ENCODE results near the gene KLHL9.

The KLHL9 gene

GRCh38 chr9:21317956-21318923 lies 17.0 kb downstream of the KLHL9 start:
- peak; percentile 10 for DNase-seq

DNA sequence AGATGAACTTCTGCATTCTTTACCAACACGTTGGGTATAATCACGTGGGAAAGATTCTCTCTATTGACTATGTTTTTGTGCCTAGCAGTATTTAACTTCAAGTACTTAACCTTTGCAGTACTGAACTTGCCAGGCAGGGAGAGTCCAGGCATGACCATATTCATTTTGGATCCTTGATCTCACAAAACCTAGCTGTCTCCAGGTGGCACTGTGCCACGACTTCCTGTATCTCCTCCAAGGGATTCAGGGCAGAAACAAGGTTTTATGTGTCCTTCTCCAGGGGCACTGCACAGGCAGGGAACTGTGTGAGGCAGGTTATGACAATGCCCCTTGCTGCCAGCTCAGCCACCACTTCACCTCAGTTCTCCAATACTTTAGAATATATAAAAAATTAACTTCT lies 18.3 kb downstream of the KLHL9 start:
- no peak for DNase-seq

GRCh38 chr9:21316032-21316842 lies 19.0 kb downstream of the KLHL9 start:
- no peak for DNase-seq

- no peak for DNase-seq
Observed at GRCh38 chr9:21314152-21314551, 21.1 kb downstream of the KLHL9 start.

- DNase-seq = no peak
Observed at GRCh38 chr9:21311889-21312288, 23.3 kb downstream of the KLHL9 start.

GRCh38 chr9:21305213-21305612 lies 30.0 kb downstream of the KLHL9 start, which contains the start of gene IFNA5:
IFNA5 (minus strand) TSS chr9:21305313; CDS start chr9:21305256, 57 bp downstream.
- DNase-seq = no peak

DNA sequence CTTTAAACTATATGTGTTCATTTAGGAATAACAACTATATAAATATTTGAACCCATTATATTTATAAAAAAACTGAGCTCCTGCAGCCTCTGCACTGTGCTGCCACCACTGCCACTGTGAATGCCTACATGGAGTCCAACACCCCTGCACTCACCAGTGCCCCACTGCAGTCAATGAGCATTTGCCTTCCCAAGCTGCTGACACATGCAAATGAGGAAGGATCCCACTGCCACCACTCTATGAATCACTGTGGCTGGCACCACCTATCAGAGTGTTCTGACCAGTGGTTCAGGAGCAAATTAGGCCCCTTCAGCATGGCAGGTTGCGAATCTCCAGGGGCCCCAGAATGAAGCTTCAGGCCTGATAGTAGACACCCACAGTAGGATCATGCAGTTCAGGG lies 39.2 kb downstream of the KLHL9 start:
- DNase-seq = no peak

DNA sequence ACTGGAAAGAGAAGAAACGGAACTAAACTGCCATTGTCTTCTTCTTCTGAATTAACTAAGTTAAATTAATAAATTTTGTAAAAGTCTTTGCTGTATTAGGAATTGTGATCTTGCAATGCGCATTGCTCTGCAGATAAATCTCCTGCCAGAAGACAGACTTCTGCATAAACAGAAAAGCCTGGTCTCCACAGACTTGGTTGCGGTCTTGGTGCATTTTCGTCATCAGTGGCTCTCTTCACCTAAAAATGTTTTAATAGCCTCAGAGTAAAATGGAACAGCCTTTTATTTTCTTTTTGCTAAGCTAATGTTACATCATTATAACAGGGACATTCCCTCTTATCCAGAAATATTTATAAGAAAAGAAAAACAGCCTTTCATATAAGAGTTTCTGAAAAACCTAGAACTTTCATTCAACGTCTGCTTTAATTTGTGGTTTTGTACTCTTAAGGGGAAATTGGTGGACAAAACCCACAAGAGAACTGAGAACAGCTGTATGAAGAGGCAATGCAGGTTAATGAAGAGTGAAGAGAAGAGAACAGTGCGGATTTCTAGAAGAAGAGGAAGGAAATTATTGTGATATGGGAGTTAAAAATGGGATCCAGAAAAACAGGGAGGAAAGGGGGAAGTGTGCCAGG lies 40.2 kb downstream of the KLHL9 start:
- no peak for DNase-seq

DNA sequence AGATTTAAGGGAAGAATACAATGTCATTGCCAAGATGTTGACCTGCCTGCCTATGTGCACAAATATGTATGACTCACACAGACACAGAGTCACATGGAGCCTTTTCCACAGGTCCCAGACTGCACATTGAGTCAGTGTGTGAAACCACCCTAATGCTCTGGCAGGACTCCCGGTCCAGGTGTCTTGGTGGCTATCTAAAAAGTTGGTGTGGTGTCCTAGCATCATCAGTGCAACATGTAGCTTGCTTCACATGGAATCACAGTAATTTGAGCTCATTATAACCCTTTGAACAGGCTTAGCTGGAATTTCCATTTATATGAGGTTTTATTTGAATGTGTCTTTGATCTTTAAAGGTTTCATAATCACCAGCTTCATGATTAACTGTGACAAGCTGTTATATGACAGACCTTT lies 40.8 kb downstream of the KLHL9 start:
- no peak for DNase-seq

- DNase-seq = no peak
Observed at GRCh38 chr9:21289848-21290247, 45.4 kb downstream of the KLHL9 start.

DNA sequence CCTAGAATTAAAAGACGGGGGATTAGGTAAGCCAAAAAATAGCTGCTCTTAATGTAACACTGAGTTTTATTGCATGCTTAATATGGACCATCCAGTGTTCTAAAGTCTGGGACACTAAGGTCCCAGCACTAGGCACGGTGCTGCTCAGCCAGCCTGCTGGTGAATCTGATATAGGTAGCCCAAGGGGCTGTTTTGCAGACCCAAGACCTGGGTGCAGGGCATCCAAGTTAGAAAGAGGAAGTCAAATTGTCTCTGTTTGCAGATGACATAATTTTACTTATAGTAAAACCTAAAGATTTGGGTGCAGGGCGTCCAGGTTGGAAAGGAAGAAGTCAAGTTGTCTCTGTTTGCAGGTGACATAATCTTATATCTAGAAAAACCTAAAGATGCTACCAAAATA lies 47.9 kb downstream of the KLHL9 start:
- DNase-seq = no peak

- DNase-seq = no peak
Observed at GRCh38 chr9:21286659-21287058, 48.5 kb downstream of the KLHL9 start.

- no peak for DNase-seq
Observed at GRCh38 chr9:21286099-21286498, 49.1 kb downstream of the KLHL9 start.

GRCh38 chr9:21281275-21281674 lies 53.9 kb downstream of the KLHL9 start:
- DNase-seq = no peak

Measured in stimulated activated CD4-positive, alpha-beta T cell treated with anti-CD3 and anti-CD28 coated beads, Interleukin-1b, Interleukin-23, amount 100 ng/mL, for 48 hours (primary cell).